Measurements from ENCODE around the gene KCND3. TPM values are rescaled to one million over a fixed set of nuclear protein-coding genes. Genes with fewer than 3 reads are reported as not detected.

KCND3 gene
- total RNA-seq, 1 donor from 2014 or later, result not detected

DNA sequence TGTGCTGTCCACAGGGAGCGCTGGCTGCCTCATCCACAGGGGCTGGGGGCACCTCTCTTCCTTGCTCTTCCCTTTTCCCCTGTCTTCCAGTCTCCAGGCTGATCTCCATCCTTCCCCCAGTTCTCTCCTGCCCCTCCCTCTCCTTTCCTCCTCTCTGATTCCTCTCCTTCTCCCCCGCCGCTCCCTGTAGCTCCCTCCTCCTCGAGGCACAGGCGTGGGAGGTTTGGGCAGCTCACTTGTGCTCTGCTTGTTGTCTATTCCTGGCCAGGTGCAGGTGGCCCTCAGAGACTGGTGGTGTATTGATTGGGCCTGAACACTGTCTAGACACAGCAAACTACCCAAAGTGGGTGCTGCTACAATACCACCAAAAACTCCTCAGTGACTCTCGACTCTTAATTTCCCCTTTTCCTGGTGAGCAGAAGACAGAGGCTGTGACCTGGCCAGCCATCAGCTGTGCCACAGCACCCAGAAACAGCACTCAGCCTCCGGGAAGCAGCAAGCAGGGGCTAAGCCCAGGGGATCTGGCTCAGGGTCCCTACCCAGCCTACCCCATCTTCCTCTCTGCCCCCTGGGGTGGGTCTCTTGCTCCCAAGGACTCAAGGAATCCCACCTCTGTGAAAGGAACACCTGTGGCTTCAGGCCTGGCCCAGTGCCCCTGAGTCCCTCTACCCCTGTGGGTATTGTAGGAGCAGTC lies 140.5 kb downstream of the KCND3 start:
- TF ChIP-seq, protein P1, sequence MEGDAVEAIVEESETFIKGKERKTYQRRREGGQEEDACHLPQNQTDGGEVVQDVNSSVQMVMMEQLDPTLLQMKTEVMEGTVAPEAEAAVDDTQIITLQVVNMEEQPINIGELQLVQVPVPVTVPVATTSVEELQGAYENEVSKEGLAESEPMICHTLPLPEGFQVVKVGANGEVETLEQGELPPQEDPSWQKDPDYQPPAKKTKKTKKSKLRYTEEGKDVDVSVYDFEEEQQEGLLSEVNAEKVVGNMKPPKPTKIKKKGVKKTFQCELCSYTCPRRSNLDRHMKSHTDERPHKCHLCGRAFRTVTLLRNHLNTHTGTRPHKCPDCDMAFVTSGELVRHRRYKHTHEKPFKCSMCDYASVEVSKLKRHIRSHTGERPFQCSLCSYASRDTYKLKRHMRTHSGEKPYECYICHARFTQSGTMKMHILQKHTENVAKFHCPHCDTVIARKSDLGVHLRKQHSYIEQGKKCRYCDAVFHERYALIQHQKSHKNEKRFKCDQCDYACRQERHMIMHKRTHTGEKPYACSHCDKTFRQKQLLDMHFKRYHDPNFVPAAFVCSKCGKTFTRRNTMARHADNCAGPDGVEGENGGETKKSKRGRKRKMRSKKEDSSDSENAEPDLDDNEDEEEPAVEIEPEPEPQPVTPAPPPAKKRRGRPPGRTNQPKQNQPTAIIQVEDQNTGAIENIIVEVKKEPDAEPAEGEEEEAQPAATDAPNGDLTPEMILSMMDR (conservative IDR thresholded peaks at IDR 0.05; ENCODE audit: low read depth, low read length), result no peak
- no peak for DNase-seq (ENCODE audit: low read depth)

GRCh38 chr1:111847466-111847865 lies 142.0 kb downstream of the KCND3 start:
- no peak for DNase-seq (ENCODE audit: low read depth)
- TF ChIP-seq, protein P1 (conservative IDR thresholded peaks at IDR 0.05; ENCODE audit: low read depth, low read length), result no peak
- H3K4me3 ChIP-seq (ENCODE audit: low read depth, low read length), result no peak overlapping the region

More for the DNA sequence above, 140.5 kb downstream of the KCND3 start:
- H3K4me3 ChIP-seq (ENCODE audit: low read depth, low read length), result no peak overlapping the region

DNA sequence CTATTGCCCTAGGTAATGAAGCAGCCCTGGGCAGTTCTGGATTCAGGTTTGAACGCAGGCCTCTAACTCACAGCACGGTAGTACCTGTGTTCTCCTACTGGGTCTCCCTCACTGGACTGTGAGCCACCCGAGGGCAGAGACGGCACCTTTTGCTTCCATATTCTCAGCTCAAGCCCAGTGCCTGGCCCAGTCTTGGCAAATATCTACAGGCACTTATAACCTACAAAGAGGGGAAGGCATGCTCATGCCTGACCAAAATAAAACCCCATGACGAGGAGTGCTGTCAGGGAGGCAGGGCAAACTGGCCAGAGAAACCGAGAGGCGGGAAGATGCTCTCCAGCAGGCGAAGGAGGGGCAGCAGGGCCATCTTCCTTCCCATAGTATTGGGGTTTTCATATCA lies 142.6 kb downstream of the KCND3 start:
- TF ChIP-seq, protein P1 (conservative IDR thresholded peaks at IDR 0.05; ENCODE audit: low read depth, low read length), result no peak
- DNase-seq (ENCODE audit: low read depth), result no peak
- H3K4me3 ChIP-seq (ENCODE audit: low read depth, low read length), result no peak overlapping the region

DNA sequence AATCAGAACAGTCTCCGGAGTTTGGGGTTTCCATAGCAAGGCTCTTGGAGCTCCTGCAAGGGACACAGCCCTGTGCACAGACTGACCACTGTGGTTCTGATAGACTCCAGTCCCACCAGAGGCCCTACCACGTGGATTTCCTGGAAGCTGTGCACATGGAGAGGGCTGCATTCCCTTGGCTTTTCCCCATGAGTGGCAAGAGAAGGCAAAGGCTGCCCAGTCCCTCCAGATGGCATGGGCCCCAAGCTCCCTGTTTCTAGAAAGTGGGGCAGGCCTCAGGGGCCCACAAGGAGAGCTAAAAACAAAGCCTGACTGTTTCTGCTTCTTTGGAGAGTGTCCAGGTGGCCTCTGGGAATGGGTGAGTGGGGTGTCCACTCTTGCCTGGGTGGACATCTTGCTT lies 146.3 kb downstream of the KCND3 start:
- no peak overlapping the region for H3K4me3 ChIP-seq (ENCODE audit: low read depth, low read length)
- no peak for DNase-seq (ENCODE audit: low read depth)
- TF ChIP-seq, protein P1 (conservative IDR thresholded peaks at IDR 0.05; ENCODE audit: low read depth, low read length), result no peak

GRCh38 chr1:111842411-111842810 lies 147.1 kb downstream of the KCND3 start:
- no peak for DNase-seq (ENCODE audit: low read depth)
- H3K4me3 ChIP-seq (ENCODE audit: low read depth, low read length), result no peak overlapping the region
- TF ChIP-seq, protein P1 (conservative IDR thresholded peaks at IDR 0.05; ENCODE audit: low read depth, low read length), result no peak

GRCh38 chr1:111841746-111842145 lies 147.7 kb downstream of the KCND3 start:
- TF ChIP-seq, protein P1 (conservative IDR thresholded peaks at IDR 0.05; ENCODE audit: low read depth, low read length), result no peak
- H3K4me3 ChIP-seq (ENCODE audit: low read depth, low read length), result no peak overlapping the region

DNA sequence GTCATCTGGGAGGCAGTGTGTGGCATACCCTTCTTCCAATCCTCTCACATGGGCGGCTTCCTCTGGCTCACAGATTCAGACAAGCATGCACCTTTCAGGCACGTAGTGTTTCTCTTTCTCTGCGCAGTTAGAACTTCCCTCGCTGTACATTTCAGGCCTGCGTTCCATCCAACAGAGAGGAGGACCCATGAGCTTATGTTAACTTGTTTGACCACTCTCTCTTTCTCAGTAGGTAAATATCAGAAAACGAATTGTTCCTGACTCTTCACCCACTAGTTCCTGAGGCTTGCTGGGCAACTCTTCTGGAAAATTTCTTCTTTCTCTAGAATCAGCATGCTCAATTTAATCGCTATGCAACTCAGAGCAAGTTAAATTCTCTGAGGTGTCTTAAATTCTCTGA lies 148.3 kb downstream of the KCND3 start:
- no peak for DNase-seq (ENCODE audit: low read depth)
- H3K4me3 ChIP-seq (ENCODE audit: low read depth, low read length), result no peak overlapping the region
- TF ChIP-seq, protein P1 (conservative IDR thresholded peaks at IDR 0.05; ENCODE audit: low read depth, low read length), result no peak

More at GRCh38 chr1:111841746-111842145, 147.7 kb downstream of the KCND3 start:
- no peak for DNase-seq (ENCODE audit: low read depth)
